CD4-positive, alpha-beta T cell treated with Interleukin-15 for 1 hour (primary cell): ENCODE measurements around the gene TEX12.

Source experiments
- DNase-seq: peaks from one replicate; pipeline ENCODE4 v3.0.0-alpha.2; 2020

Gene TEX12

DNA sequence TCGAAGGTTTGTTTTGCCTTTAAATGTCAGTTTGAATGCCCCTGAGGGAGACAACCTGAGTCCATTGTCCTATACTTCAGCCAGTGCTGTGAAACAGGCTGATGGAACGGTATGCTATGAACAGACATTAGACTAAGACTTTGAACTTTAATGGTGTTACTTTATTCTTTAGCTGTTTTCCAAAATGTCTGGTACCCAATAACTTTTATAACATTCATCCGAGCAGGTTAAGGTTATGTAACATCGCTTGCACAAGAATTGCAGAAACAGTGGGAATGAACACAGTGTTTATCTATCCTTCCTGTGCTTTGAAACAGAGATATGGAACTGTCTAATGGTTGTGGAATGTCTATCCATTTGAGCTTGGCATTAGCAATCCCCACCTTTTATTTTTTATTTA lies 46.6 kb downstream of the TEX12 start:
- DNase-seq = no peak

DNA sequence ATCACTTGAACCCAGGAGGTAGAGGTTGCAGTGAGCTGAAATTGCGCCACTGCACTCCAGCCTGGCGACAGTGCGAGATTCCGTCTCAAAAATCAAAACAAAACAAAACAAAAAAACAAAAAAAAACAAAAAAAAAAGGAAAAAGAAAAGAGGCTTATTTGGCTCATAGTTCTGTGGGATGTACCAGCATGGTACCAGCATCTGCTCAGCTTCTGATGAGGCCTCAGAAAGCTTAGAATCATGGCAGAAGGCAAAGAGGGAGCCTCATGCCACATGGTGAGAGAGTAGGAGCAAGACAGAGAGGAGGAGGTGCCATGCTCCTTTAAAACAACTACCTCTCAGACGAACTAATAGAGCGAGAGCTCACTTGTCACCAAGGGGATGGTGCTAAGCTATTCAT lies 48.4 kb downstream of the TEX12 start:
- no peak for DNase-seq

DNA sequence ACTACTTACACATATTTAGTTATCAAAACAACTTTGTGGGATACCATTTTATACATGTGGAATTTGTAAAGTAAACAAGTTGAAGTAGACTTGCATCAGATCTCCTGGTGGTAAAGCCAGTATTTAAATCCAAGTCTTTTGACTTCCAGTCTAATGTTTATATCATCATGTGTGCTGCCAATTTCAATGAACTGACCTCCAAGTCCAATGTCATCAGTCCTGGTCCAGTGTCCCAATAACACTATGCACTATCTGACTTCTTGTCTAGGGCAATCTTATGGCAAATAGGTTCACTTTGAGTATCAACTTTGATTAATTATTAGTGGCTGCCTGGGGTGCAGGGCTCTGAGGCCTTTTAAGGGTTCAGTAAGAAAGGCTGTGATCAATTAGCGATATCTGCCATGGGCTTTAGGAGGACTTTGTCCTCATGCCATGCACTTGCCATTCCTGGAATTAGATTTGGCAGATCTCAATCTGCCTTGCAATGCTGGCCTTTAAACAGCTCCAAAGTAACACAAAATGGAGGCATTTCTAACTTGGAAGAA lies 49.5 kb downstream of the TEX12 start:
- no peak for DNase-seq

- peak; percentile 52 for DNase-seq
Measured at GRCh38 chr11:112219476-112220232, 52.5 kb downstream of the TEX12 start.

- DNase-seq = no peak
Measured at GRCh38 chr11:112221274-112221835, 54.2 kb downstream of the TEX12 start.
